ENCODE measurements around the gene SPINK1.
"Not testable (repeated sequence)": the region's sequence is repeated elsewhere in the genome, so short reads cannot be mapped to it uniquely, and the experiment has no call there.

SPINK1 gene

DNA sequence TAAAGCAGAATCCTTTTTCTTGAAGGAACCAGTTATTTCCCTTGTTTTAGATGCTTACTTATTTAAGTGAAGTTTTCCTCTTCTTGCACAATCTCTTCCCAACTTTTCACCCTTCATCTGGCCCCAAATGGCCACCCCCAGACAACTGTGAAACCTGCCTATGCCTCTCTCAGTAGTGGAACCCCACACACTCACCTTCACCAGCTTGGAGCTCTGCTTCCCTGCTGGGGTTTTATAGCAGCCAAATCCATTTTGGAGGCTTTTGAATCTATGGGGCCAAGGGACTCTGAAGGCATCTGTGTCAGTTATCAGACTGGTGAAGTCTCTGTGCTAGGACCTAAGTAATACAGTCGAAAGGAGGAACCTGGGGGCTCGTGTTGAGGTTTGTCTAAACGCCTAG lies 22.9 kb upstream of the SPINK1 start:
- no peak for DNase-seq

DNA sequence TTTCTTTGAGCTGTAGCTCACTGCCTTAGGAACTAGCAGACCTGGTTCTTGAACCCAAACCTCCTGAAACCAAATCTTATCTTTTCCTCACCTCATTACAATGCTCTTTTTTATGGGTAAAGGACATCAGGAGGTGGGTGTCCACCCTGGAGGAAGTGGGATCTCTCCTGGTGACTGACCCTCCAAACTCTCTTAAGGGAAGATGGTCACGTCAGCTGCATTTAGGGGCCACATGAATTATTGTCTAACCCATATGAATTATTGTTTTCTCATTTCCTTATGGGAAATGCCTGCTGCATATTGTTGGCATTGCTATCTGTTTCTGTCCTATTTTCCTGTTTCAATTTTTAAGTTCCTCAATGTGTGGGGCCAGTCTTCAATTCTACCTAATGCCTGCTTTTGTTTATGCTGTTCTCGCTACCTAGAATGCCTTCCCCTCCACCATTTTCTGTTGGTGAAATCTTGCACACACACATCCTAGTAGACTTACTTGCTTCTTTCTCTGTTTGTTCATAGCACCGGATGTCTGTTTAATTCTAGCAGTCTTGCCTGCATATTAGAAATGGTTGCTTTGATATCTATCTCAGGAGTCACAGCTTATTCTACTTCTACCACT lies 22.0 kb upstream of the SPINK1 start:
- DNase-seq: no peak

DNA sequence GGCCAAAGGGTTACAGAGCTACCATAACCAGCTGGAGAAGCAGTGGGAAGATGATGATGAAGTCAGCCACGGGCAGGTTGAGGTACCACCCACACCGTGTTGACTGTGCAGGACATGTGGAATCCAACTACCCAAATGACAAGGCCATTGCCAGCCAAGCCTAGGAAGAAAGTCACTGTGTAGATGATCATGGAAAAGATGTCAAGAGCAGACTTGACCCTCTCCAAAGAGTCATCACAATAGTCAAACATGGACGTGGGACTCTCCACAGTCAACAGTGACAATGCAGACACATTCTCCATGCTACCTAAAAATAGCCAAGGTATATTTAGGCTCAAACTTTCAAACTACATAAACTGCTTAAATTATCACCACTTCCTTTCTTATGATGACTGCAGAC lies 20.9 kb upstream of the SPINK1 start:
- no peak for DNase-seq

DNA sequence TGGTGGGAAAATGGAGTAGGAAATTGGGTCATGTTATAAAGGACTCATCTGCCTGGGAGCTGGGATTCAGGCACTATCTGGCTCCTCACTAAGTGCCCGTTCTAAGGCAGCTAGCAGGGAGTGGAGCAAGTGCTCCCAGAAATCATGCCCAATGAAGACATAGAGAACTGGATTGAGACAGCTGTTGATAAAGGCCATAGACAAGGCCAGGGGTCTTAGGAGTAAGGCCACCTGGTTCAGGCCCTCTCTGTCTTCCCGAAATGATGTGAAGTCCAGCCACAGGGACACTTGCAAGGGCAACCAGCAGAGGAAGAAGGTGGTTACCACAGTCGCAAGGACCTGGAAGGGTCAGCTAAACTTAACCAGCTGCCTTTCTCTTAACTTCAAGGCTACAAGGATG lies 20.1 kb upstream of the SPINK1 start:
- DNase-seq: no peak

DNA sequence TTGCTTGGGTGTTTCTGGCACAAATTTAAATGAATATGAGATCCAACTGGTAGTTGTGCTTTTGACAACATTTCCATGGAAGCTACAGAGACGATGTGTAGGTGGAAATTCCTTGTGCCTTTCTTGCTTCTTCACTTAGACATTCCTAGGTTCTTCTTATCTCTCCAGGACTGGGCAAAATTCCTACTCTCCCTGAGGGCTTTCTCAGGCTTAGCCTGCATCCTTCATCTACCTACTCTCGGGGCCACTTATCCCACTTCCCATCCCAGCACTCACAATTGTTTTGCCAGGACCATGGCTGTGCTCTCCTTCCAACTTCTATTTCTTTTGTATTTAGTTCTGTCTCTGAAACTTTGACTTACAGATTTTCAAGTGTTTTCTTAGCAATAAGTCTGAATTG lies 17.8 kb upstream of the SPINK1 start:
- DNase-seq: no peak

DNA sequence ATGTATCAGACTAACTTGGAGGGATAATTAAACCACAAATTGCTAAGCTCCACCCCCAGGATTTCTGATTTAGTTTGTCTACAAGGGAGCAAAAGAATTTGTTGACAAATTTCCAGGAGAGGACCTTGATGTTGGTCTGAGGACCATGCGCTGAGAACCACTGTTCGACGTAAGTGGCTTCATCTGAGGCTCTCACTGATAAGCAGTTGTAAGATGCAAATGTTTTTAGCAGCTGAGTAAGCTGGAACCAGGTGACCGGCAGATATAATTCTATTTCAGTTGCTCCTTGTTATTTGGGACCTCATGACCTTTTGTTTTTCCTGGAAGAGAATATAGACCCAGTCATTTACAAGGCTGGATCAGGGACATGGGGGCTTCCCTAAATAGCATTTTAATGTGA lies 14.1 kb upstream of the SPINK1 start:
- no peak for DNase-seq

DNA sequence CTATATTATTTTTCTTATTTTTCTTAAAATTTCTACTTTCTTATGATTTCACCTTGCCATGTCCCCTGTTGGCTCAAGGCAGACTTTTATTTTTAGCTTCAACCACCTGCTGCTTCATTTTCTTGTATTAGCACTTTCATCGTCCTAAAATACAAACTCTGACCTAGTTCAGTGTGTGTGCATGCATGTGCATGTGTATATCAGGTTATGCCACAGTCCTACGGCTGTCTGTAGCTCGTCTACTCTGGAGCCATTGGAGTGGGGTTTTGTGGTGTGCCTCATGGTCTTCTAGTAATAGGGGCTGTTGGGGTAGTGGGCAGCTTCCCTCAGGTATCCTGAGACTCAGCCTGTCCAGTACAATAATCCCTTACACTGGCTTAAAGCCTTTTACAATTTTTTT lies 13.4 kb upstream of the SPINK1 start:
- DNase-seq: no peak

DNA sequence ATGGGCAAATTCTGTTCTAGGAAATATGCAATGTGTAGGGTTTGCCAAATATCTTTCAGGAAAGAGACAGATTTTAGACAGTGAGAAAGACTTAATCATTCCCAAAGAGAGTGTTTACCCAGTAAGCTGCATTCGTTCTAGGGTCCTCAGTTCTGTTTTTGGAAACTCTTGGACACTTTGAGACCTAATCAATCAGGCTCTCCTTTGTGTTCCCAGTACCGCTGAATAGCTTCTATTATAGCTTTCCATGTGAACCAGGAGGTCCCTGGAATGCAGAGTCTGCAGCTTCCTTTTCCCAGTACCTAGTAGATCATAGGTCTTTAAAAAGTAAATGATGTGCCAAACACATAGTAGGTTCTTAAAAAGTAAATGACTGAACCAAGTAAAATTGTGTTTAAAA lies 11.4 kb upstream of the SPINK1 start:
- DNase-seq: no peak

DNA sequence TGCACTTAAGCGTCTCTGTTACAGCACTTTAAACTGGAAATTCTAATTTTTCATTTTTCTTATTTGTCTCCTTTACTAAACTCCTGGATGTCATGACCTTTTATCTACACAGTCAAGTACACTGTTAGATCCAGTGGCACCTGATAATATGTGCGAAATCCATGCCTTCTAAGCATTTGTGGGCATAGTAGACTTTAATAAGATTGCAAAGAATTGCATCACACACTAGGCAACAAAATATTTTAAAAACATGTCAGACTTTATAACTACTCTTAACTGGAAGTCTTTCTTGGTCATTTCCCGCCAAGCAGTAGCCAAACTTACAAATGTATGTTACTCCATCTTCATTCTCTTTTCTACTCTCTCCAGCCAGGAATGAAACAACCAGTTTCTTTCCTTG lies 5.0 kb upstream of the SPINK1 start:
- DNase-seq: no peak

DNA sequence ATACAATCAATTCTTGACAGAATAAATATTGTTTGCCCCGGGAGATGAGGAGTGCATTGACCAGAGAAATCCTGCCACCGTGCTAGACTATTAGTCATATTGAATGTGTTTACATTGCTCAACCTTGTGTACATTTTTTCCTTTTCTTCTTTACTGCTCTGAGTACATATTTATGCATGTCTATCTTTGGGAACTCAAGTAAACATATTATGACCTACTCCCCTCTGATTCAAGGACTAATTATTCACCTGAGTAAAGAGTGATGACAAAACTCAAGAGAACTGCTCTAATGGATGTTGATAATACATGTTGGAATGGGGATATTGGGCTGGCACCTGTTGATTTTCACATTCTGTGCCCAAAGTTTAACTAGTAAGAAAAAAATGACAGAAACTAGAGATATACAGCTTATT lies 3.9 kb upstream of the SPINK1 start:
- no peak for DNase-seq

DNA sequence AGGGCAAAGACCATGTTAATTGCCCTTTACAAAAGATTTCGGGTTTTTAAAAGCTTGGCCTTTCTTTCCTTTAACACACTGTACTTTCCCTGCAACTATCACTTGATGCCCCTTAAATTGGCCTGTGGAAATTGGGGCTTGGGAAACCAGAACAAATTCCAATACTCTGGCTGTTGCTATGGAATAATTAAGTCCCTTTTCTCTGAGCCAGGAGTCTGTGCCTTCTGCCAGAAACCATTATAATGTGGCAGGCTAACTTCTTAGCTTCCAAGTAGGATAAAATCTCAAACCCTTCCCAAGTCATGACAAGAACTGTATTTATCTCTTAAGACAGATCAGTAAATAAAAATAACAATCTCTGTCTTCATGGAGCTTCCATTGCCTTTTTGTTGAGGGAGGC lies 1.1 kb upstream of the SPINK1 start:
- no peak for DNase-seq

DNA sequence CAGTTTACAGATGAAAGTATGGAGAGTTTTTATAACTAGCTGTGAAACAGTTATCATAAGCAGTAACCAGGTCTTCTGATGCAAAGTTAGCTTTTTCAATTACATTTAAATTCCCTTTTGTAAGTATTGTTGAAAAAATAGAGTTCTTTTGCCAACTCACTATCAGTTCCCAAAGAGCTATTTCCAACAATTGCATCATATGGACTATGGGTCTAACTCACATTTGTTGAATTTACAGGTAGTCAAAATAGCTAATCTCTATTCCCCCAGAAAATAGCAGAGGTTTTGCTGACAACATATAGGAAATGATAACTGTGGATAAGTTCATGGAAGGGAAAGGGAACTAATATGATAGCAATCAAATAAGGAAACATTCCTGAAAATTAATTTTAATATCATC lies 1.4 kb downstream of the SPINK1 start:
- no peak for DNase-seq

DNA sequence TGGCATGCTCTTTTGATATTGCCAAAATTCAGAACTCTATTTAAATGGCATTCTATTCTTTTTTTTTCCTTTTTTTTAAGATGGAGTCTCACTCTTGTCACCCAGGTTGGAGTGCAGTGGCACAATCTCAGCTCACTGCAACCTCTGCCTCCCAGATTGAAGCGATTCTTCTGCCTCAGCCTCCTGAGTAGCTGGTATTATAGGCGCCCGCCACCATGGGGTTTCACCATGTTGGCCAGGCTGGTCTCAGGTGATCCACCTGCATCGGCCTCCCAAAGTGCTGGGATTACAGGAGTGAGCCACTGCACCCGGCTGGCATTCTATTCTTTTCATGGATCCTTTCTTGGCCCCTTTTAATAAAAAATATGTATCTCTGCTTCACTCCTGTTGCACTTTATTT lies 4.5 kb downstream of the SPINK1 start:
- DNase-seq: not testable (repeated sequence)

DNA sequence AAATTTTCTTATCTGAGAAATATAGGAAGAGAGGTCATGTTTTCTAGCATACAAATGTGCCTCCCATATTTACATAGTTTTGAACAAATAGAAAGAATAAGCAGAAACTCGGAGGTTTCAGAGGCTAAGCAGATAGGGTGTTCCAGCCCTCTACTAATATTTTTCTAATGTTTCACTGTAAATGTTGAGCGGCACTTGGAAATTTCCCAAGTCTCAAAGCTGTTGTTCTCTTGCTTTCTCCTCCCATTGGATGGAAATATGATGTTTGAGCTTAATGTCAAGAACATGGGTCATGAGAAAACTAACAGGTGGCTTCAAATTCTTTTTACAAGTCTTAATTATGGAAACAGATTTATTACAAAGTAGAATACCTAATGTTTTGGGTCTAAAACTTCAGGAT lies 5.1 kb downstream of the SPINK1 start:
- DNase-seq: no peak

DNA sequence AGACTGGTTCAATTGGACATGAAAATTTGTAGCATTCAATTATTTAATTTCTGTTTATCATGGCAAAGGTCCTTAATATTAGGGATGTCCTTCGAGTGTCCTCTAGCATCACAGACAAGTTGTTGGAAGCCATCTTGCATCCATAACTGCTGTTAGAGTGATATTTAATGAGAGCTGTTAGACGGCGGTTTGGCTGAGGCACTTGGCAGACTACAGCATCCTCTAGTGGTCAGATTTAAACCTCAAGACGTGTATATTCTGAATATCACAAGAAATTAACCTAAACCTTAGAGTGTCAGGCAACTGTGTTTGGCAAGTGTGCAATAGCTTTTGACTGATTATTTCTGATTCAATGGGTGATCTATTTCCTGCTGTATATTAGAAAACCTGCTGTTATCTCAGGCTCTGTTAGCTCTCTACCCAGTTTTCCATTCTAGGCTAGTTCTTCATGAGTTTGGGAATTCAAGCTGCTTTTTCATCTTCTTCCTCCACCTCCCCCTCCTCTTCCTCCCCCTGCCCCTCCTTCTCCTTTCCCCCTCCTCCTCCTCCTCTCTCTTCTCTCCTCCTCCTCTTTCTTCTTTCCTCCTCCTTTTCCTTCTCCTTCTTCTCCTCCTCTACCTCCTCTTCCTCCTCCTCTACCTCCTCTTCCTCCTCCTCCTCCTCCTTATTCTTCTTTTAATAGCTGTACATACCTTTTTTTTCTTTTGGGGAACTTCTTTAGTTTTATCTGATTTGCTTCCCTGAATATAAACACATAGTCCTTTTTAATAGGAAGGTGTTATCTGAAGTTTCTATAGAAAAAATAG lies 8.6 kb downstream of the SPINK1 start:
- DNase-seq: peak; percentile 66 to 88

DNA sequence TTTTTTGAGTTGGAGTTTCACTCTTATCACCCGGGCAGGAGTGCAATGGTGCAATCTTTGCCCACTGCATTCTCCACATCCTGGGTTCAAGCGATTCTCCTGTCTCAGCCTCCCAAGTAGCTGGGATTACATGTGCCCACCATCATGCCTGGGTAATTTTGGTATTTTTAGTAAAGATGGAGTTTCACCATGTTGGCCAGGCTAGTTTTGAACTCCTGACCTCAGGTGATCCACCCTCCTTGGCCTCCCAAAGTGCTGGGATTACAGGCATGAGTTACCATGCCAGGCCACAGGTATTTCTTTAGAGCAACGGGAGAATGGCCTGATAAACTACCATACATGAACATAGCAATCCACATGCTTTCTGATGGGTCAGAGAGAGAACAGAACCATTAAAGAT lies 9.2 kb downstream of the SPINK1 start:
- DNase-seq: not testable (repeated sequence)

DNA sequence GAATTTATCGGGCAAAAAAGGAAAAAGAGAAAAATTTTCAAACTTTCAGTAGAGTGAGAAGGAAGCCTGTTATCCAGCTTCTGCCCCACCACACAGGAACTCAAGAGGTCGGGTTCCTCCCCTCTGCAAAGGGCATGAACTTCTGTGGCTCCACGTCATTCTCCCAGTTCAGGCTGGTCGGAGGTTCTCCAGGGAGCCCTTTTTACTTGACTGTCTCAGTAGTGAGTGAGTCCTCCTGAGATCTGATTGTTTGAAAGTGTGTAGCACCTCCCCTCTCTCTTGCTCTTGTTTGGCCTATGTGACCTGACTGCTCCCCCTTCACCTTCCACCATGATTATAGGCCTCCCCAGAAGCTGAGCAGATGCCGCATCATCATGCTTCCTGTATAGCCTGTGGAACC lies 9.7 kb downstream of the SPINK1 start:
- peak in 1 of 2 donors; percentile 50 for DNase-seq

DNA sequence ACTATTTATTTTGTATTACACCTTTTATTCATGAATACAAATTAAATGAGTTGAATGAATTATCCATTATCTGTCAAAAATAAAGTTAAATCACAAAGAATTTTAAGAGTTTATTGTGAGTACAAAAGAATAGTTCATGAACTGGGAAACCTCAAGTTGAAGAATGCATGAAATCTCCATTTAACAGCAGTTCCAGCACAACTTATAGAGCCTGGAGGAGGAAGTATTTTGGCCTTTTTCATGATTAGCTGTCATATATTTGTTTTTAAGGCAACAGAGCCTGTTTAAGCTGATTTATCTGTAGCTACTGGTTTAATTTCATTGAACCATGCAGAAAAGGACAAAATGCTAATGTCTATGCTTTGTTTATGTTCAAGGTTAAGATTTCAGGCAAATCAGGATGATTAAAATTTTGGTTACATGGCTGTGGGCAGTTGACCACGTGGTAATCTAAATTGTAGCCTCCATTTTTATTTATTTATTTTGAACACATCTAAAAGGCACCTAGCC lies 12.2 kb downstream of the SPINK1 start:
- DNase-seq: peak in 1 of 2 donors; percentile 43

DNA sequence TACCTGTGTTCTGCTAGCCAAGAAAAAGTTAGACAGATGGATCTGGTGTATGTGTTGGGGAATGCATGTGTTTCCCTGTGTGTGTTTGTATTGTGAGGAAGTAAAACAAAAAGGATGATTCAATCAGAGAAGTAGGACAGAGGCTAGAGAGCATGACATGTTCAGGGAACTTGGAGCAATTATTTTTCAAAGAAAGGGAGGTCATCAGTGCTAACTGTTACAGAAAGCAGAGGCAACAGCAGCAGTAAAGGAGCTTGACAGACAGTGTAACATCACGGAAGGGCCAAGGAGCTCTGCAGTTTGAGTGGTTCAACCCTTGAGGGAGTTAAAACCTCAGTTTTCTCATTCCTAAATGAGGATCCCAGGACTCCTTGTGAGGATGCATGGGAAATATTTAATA lies 13.2 kb downstream of the SPINK1 start:
- peak; percentile 81 to 89 for DNase-seq

DNA sequence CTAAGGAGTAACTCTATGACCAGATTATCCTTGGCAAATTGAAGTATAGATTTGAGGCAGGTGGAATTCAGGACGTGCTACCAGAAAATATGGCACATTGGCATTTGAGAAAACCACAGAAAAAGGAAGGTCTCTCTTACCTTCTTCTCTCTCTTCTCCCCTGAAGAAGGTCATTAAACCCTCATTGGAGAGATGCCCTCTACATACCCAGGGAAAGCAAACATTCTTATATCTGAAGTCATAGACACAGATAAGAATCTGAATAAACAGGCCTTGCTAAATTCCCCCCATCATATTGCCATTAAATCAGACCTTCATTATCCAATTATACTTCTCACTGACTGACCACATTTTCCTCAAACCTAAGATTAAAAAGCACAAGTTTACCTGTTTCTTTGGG lies 17.8 kb downstream of the SPINK1 start:
- no peak for DNase-seq

DNA sequence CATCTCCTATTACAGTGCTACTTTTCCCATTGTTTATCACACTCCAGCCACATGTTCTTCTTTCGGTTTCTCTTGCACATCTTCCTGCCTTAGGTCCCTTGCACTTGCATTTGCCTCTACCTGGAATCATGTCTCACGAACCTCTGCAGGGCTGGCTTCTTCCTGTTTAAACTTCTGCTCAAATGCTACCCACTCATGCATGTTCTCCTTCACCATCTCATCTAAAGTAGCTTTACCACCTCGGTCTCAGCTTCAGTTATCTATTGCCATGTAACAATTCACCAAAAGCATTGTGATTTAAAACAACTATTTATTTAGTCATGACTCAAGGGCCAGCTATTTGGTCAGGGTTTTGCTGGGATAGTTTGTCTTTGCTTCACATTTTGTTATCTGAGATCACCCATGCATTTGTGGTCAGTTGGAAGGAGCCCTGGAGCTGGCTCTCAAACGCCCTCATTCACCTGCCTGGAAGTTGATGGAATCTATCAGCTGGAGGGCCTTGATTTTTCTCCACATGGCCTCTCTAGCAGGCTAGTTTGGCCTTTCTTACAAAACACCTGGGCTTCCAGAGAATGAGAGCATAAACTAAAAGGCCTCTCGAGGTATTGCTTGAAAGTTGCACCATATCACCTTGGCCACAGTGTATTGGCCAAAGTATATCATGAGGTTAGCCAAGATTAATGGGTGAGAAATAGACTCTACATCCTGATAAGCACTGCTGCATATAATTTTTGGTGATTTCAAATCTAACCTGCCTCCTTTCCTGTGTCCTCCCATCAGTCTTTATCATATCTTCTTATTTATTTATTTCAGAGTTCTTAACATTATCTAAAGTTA lies 21.4 kb downstream of the SPINK1 start:
- DNase-seq: no peak

DNA sequence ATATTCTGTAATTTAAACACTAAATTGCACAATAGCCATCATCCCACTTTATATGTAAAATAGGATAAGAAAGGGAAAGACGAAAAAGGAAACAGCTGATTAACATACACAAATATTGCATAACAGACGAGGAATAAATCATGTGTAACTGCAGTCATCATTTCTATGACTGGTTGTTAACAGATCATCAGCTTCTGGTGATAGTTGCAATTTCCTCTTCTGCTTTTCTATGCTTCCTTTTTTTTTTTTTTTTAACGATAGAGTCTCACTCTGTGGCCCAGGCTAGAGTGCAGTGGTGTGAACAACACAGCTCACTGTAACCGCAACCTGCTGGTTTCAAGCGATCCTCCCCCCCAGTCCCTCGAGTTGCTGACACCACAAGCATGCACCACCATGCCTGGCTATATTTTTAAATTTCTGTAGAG lies 26.4 kb downstream of the SPINK1 start:
- peak; percentile 96 to 98 for DNase-seq

DNA sequence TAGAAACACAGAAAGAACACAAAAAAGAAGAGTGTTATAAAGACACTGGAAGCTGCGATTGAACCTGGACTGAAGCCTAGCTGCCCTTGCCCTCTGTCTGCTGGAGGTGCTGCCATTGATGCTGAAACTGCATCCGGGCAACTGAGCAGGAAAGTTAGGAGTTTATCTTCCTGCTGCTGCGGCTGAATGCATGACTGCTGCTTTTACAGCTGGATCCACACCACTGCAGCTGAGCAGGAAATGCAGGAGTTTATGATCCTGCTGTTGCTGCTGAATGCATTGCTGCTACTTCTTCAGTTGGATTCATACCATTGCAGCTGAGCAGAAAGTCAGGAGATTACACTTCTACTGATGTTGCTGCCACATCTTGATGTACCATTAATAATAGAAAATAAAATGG lies 27.1 kb downstream of the SPINK1 start:
- DNase-seq: no peak

DNA sequence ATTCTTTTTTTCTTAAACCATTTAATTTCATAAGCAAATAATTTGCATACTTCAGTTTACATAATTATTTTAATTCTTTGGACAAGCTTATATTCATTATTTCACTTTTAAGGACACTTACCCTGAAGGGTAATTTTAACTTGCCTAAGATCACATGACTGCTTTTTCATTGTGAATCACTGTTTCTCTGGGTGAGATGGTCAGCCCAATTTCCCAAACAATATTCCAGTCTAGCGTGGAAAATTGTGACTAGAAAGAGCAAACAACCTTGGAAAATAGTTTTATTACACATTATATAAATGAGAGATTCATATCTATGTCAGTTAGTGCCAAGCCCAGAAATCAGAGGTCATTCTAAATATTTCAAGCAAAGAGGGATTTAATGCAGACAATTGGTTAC lies 27.5 kb downstream of the SPINK1 start:
- peak; percentile 46 to 48 for DNase-seq
